Measurements from ENCODE around the gene PARP3. TPM values are rescaled to one million over a fixed set of nuclear protein-coding genes. Genes with fewer than 3 reads are reported as not detected.

PARP3 gene
- polyA plus RNA-seq, 1 donor from 2014 or later, result 15.5 TPM

GRCh38 chr3:51929420-51930003, 12.7 kb upstream of the PARP3 start:
- Mint-ChIP-seq H3K36me3 (peaks cover 6% of the 10 kb centered on the region), H3K4me3 (no peak overlapping the region), H3K9me3 (peaks cover 0 to 2% (median 0%) of the 10 kb centered on the region in 3 donors), H3K27ac (no peak overlapping the region), H3K4me1 (no peaks in the 10 kb centered on the region), H3K27me3 (no peaks in the 10 kb centered on the region)

GRCh38 chr3:51930439-51930838, 11.7 kb upstream of the PARP3 start:
- Mint-ChIP-seq H3K27ac (no peak overlapping the region), H3K36me3 (peaks cover 6% of the 10 kb centered on the region), H3K27me3 (no peaks in the 10 kb centered on the region), H3K9me3 (peaks cover 0 to 2% (median 0%) of the 10 kb centered on the region in 3 donors), H3K4me1 (no peaks in the 10 kb centered on the region), H3K4me3 (no peak overlapping the region)

GRCh38 chr3:51931756-51932155, 10.4 kb upstream of the PARP3 start:
- H3K36me3 Mint-ChIP-seq, result peaks cover 6% of the 10 kb centered on the region
- H3K27ac Mint-ChIP-seq, result no peak overlapping the region
- peak overlapping the region in 1 of 4 donors; percentile 3 for H3K4me3 Mint-ChIP-seq
- H3K9me3 Mint-ChIP-seq, result peaks cover 0 to 2% (median 0%) of the 10 kb centered on the region in 3 donors
- no peaks in the 10 kb centered on the region for H3K4me1 Mint-ChIP-seq
- H3K27me3 Mint-ChIP-seq, result no peaks in the 10 kb centered on the region

GRCh38 chr3:51932471-51933370, 9.4 kb upstream of the PARP3 start:
- H3K36me3 Mint-ChIP-seq, result peaks cover 6% of the 10 kb centered on the region
- H3K27ac Mint-ChIP-seq, result no peak overlapping the region
- no peaks in the 10 kb centered on the region for H3K4me1 Mint-ChIP-seq
- H3K9me3 Mint-ChIP-seq, result peaks cover 0 to 2% (median 0%) of the 10 kb centered on the region in 3 donors
- H3K4me3 Mint-ChIP-seq, result no peak overlapping the region
- no peaks in the 10 kb centered on the region for H3K27me3 Mint-ChIP-seq

DNA sequence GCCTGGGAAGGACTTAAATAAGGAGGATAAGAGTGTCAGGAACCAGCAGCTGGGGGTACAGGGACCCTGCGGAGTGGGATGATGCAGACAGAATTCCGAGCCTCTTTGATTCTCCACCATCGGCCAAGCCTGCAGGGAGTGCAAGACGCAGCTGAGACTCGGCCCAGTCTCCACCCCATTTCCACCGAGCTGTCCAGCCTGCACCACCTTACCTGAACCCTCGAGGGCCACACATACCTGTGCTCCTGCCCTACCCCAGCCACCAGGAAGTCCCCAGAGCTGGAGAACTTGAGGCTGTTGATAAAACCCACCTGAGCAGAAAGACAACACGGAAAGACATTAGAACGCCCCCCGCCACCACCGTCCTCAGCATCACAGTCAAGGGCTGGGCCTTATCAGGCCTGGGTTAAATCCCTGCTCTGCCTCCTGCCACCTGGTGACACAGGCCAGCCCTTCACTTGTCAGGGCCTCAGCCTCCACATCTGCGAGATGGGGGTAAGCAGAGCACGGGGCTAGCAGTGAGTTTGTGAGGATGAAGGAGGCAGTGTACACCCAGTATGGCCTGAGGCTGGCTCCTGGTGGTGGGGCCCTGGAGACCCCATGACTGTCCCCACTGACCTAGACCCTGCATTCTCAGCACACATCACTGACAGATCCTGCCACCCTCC, 8.6 kb upstream of the PARP3 start:
- H3K27ac Mint-ChIP-seq, result no peak overlapping the region
- H3K9me3 Mint-ChIP-seq, result peaks cover 0 to 2% (median 0%) of the 10 kb centered on the region in 3 donors
- no peak overlapping the region for H3K4me3 Mint-ChIP-seq
- H3K27me3 Mint-ChIP-seq, result no peaks in the 10 kb centered on the region
- H3K36me3 Mint-ChIP-seq, result peaks cover 6% of the 10 kb centered on the region
- peaks cover 0 to 2% (median 0%) of the 10 kb centered on the region in 3 donors for H3K4me1 Mint-ChIP-seq

DNA sequence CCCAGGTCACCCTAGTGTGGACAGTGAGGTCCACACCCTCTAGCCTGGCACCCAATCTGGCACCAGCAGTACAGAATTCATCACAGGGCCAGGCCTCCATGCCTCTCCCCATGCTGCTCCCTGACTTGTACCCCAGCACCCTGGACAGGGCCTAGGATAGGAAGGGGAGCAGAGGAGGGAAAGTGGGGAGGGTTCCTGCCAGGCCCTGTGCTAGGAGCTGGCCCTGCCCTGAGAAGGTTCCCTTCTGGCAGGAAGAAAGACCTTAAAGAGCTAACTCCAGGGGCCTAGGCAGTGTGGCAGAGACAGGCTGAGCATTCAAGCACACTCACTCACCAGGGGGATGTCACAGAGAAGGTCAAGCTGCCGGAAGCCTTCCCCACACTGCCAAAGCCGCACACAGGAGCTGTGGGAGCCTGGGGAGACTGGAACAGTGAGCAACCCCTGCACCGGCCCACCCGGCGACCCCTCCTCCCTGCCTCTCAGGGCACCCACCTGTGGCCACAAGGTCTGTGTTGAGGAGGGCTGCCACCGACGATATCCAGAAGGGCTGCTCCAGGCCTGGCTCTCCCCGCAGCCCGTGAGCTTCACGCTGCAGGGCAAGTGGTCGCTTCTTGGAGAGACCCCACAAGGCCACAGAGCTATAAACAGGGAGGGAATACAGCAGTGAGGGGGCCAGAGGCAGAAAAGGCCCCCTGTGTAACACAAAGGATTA, 7.9 kb upstream of the PARP3 start:
- H3K4me3 Mint-ChIP-seq, result no peak overlapping the region
- H3K27ac Mint-ChIP-seq, result no peak overlapping the region

GRCh38 chr3:51934991-51935885, 6.9 kb upstream of the PARP3 start:
- Mint-ChIP-seq H3K27me3 (no peaks in the 10 kb centered on the region), H3K9me3 (no peaks in the 10 kb centered on the region), H3K36me3 (peaks cover 2% of the 10 kb centered on the region), H3K4me1 (peaks cover 0 to 8% (median 4%) of the 10 kb centered on the region in 3 donors), H3K4me3 (no peak overlapping the region), H3K27ac (peak overlapping the region in 1 of 3 donors; percentile 90)

More for the DNA sequence above, 7.9 kb upstream of the PARP3 start:
- Mint-ChIP-seq H3K27me3 (no peaks in the 10 kb centered on the region), H3K4me1 (peaks cover 0 to 3% (median 3%) of the 10 kb centered on the region in 3 donors), H3K36me3 (peaks cover 6% of the 10 kb centered on the region), H3K9me3 (peaks cover 0 to 2% (median 0%) of the 10 kb centered on the region in 3 donors)

DNA sequence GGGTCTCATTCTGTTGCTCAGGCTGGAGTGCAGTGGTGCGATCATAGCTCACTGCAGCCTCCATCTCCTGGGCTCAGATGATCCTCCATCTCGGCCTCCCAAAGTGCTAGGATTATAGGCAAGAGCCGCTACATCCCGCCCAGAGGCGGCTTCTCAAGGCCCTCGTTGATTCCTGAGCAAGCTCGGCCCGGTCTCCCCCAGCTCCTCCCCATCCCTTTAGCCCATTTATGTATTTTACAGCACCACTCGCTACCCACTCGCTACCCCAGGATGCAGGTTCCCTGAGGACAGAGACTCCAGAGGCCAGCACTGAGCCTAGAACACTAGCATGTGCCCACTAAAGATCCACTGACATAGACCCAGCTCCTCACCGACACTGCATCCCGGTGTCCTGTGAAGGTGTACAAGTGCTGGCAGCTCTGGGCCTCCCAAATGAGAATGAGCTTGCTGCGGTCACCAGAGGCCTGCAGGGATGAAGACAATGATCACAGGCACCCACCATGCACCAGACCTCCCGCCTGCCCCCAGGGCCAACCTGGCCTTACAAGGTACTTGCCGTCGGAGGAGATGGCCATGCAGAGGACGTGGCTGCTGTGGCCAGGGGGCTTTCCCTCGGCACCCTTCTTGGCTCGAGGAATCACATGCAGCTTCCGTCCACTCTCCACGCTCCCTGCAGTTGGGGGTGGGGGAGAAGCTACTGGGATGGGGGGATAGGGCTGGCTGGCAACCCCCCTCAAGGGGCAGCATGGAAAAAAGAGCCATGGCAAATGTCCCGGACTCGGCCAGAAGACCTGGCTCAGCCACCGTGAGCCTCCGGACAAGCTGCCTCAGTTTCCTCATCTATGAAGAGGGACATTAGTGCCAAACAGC, 6.0 kb upstream of the PARP3 start:
- no peak overlapping the region for H3K4me3 Mint-ChIP-seq
- H3K27me3 Mint-ChIP-seq, result no peaks in the 10 kb centered on the region
- peaks cover 2% of the 10 kb centered on the region for H3K36me3 Mint-ChIP-seq
- H3K9me3 Mint-ChIP-seq, result no peaks in the 10 kb centered on the region
- peak overlapping the region in 1 of 3 donors; percentile 90 for H3K27ac Mint-ChIP-seq
- peaks cover 6 to 17% (median 12%) of the 10 kb centered on the region in 3 donors for H3K4me1 Mint-ChIP-seq

- Mint-ChIP-seq H3K9me3 (no peaks in the 10 kb centered on the region), H3K27ac (peak overlapping the region in 1 of 3 donors; percentile 47), H3K4me1 (peaks cover 12 to 18% (median 15%) of the 10 kb centered on the region in 3 donors), H3K4me3 (no peak overlapping the region), H3K27me3 (no peaks in the 10 kb centered on the region), H3K36me3 (peaks cover 2% of the 10 kb centered on the region)
These were observed 5.1 kb upstream of the PARP3 start for GRCh38 chr3:51937014-51937413.

- H3K4me3 Mint-ChIP-seq, result peak overlapping the region in 2 of 4 donors; percentile 58 to 66
- H3K9me3 Mint-ChIP-seq, result no peaks in the 10 kb centered on the region
- peaks cover 2% of the 10 kb centered on the region for H3K36me3 Mint-ChIP-seq
- H3K4me1 Mint-ChIP-seq, result peaks cover 15 to 18% (median 15%) of the 10 kb centered on the region in 3 donors
- H3K27ac Mint-ChIP-seq, result peak overlapping the region in 1 of 3 donors; percentile 47
- no peaks in the 10 kb centered on the region for H3K27me3 Mint-ChIP-seq
These were observed 4.3 kb upstream of the PARP3 start for GRCh38 chr3:51937611-51938450.

DNA sequence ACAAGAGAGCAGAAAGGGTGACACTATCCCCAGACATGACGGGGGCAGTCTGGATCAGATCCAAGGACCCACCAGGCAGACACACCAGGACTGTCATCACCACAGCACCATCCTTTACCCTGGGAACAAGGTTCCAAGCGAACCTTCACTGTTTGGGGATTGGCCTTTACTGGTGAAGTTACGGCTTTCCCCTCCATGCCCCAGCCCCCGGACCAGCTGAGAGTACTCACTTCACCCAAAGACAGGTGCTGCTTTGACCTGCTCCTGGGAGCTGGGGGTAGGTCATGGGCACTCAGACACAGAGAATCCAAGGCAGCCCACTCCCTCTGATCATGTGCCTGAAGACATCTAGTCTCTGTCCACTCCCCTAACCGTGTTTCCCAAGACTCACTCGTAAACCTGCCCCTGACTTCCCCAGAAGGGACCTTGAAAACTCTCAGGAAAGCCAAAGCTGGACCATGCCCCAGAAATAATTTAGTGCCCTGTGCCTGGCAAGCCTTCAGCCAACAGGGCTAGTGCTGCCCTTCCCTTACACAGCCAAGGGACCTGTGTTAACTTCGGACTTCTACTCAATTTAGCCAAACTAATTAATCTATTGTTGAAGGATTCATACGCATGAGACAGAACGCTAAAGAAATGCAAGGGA, 3.3 kb upstream of the PARP3 start:
- peak overlapping the region in 2 of 4 donors; percentile 56 to 97 for H3K4me3 Mint-ChIP-seq
- H3K9me3 Mint-ChIP-seq, result no peaks in the 10 kb centered on the region
- H3K36me3 Mint-ChIP-seq, result peaks cover 2% of the 10 kb centered on the region
- H3K27ac Mint-ChIP-seq, result no peak overlapping the region
- H3K4me1 Mint-ChIP-seq, result peaks cover 15 to 20% (median 17%) of the 10 kb centered on the region in 3 donors
- no peaks in the 10 kb centered on the region for H3K27me3 Mint-ChIP-seq

Data from IgD-negative memory B cell (primary cell).